Measurements from ENCODE around the gene EBI3.

DNA sequence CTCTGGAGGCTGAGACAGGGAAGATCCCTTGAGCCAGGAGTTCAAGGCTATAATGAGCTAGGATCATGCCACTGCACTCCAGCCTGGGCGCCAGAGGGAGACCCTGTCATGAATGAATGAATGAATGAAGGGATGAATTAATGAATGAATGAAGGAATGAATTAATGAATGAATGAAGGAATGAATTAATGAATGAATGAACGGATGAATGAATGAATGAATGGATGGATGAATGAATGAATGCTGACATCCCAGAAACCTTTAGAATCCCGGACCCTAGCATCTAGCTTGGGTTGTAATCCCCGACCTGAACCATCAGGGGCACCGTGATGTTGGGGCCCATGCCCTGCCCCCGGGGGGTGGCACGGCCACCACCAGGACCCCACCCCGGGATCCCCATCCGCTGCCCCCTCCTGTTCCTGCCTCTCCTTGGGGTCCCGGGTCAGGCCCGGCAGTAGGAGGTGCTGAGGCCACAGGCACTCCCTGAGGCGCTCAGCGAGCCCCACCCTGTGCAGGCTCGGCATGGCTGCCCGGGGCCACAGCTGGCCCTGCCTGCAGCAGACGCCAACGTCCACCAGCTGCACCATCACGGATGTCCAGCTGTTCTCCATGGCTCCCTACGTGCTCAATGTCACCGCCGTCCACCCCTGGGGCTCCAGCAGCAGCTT lies 3.4 kb downstream of the EBI3 start:
- TF ChIP-seq POLR2A (IDR thresholded peaks at IDR 0.05; ENCODE audit: low read length): no peak
- TF ChIP-seq GATA1 (IDR thresholded peaks at IDR 0.05; ENCODE audit: low read depth, low read length): no peak
